SK-N-SH (cell line): ENCODE data around the gene PAMR1. TPM values are rescaled to one million over a fixed set of nuclear protein-coding genes. Genes with fewer than 3 reads are reported as not detected.

ENCODE experiments used
- CTCF ChIA-PET: fragments of 300-600, 350-600 bp; formaldehyde crosslinking; extraction: SDS; loops from one replicate; lab custom pipeline; 2021; lab: Yijun Ruan, JAX
- POLR2A ChIA-PET: fragments of 350-600 bp; sonication (Branson Sonifier 250); formaldehyde crosslinking; extraction: SDS; loops from one replicate; lab custom pipeline; 2020; ENCODE audit warnings: antibody characterized with exemption, inconsistent platforms; lab: Yijun Ruan, JAX
- DNase-seq: peaks from one replicate; pipeline ENCODE4 v3.0.0; 2012
- H2AFZ ChIP-seq: fragments of 200-600 bp; sonication (generic); 2 replicates; pipeline ENCODE4 v1.8.1; 2016; ENCODE audit warnings: antibody characterized with exemption, mild to moderate bottlenecking, low read depth
- H3F3A ChIP-seq: fragments of 200-600 bp; sonication (generic); replicated peaks from 2 replicates; pipeline ENCODE3; 2016; ENCODE audit warnings: antibody characterized with exemption, mild to moderate bottlenecking; ENCODE audit not compliant: insufficient read depth
- H3K27ac ChIP-seq, 2 experiments: fragments of 200-500 bp in 1 of 2; fragments of 200-600 bp in 1 of 2; sonication (Bioruptor generic) in 1 of 2; sonication (generic), shearing (Covaris generic) in 1 of 2; 2 replicates each; pipeline versions ENCODE4 v1.5.1 to v1.6.1; 2014 to 2016; ENCODE audit warnings: low read depth in 2 of 2, inconsistent platforms in 1 of 2, low read length in 1 of 2, mild to moderate bottlenecking in 1 of 2, mixed read lengths in 1 of 2
- H3K27me3 ChIP-seq: fragments of 200-600 bp; sonication (generic), shearing (Covaris generic); 2 replicates; pipeline ENCODE4 v1.6.1; 2016; ENCODE audit warnings: mixed run types; ENCODE audit not compliant: insufficient read depth
- H3K36me3 ChIP-seq, 2 experiments: fragments of 200-500 bp in 1 of 2; fragments of 200-600 bp in 1 of 2; sonication (Bioruptor generic) in 1 of 2; sonication (generic) in 1 of 2; replicated peaks in 1 of 2; 2 replicates each; pipeline versions ENCODE3 to v1.5.1; 2014 to 2016; ENCODE audit warnings: low read length in 1 of 2, mild to moderate bottlenecking in 1 of 2; ENCODE audit not compliant: insufficient read depth in 2 of 2, control insufficient read depth in 1 of 2
- H3K4me1 ChIP-seq, 2 experiments: fragments of 200-500 bp in 1 of 2; fragments of 200-600 bp in 1 of 2; sonication (Bioruptor generic) in 1 of 2; sonication (generic), shearing (Covaris generic) in 1 of 2; 2 replicates each; pipeline versions ENCODE4 v1.5.1 to v1.6.1; 2014 to 2016; ENCODE audit warnings: low read depth in 1 of 2, low read length in 1 of 2, mixed run types in 1 of 2; ENCODE audit not compliant: insufficient read depth in 2 of 2, control insufficient read depth in 1 of 2
- H3K4me2 ChIP-seq: fragments of 200-600 bp; sonication (generic), shearing (Covaris generic); 2 replicates; pipeline ENCODE4 v1.6.1; 2017; ENCODE audit warnings: mixed run types
- H3K4me3 ChIP-seq, 2 experiments: fragments of 200-500 bp in 1 of 2; fragments of 200-600 bp in 1 of 2; sonication (Bioruptor generic) in 1 of 2; sonication (generic), shearing (Covaris generic) in 1 of 2; 2 replicates each; pipeline versions ENCODE4 v1.5.1 to v1.8.1; 2014 to 2016; ENCODE audit warnings: low read depth in 2 of 2, inconsistent platforms in 1 of 2, low read length in 1 of 2, mild to moderate bottlenecking in 1 of 2, mixed read lengths in 1 of 2, moderate library complexity in 1 of 2
- H3K79me2 ChIP-seq: fragments of 200-600 bp; sonication (generic); 2 replicates; pipeline ENCODE4 v1.8.1; 2017; ENCODE audit warnings: mild to moderate bottlenecking; ENCODE audit not compliant: insufficient read depth
- H3K9ac ChIP-seq: fragments of 200-600 bp; sonication (generic); 2 replicates; pipeline ENCODE4 v1.6.1; 2017; ENCODE audit warnings: mixed run types
- H3K9me2 ChIP-seq: fragments of 200-600 bp; sonication (generic); 2 replicates; pipeline ENCODE4 v1.6.1; 2017; ENCODE audit warnings: mixed run types
- H3K9me3 ChIP-seq: fragments of 200-600 bp; sonication (generic); 2 replicates; pipeline ENCODE4 v1.6.1; 2017; ENCODE audit warnings: mixed run types, mild to moderate bottlenecking, moderate library complexity
- H4K20me1 ChIP-seq: fragments of 200-600 bp; sonication (generic); 2 replicates; pipeline ENCODE4 v1.6.1; 2017; ENCODE audit warnings: mild to moderate bottlenecking, mixed run types; ENCODE audit not compliant: insufficient read depth
- CHD2 ChIP-seq: fragments of 150-350 bp; IDR thresholded peaks from 2 replicates; pipeline ENCODE4 v1.6.1; 2018; ENCODE audit warnings: low read length; ENCODE audit not compliant: partially characterized antibody
- ELF1 ChIP-seq: IDR thresholded peaks from 2 replicates; pipeline ENCODE4 v1.4.0; 2012
- EP300 ChIP-seq, 2 experiments: IDR thresholded peaks; 2 replicates each; pipeline versions ENCODE4 v1.4.0 to v1.6.1; 2012; ENCODE audit warnings: borderline replicate concordance in 1 of 2, low read depth in 1 of 2, low read length in 1 of 2
- EZH2phosphoT487 ChIP-seq: fragments of 200-600 bp; sonication (generic); IDR thresholded peaks from 2 replicates; pipeline ENCODE4 v1.6.1; 2017; ENCODE audit warnings: low read depth, mixed run types, mild to moderate bottlenecking, antibody characterized with exemption, moderate library complexity, borderline replicate concordance
- FOXJ3 ChIP-seq: sonication (generic); formaldehyde crosslinking; IDR thresholded peaks from 2 replicates; pipeline ENCODE4 v1.5.1; 2020; ENCODE audit warnings: mild to moderate bottlenecking, missing genetic modification reagents
- JUND ChIP-seq: IDR thresholded peaks from 2 replicates; pipeline ENCODE4 v1.4.0; 2012
- MEF2A ChIP-seq: IDR thresholded peaks from 2 replicates; pipeline ENCODE4 v1.4.0; 2012; ENCODE audit warnings: low read depth, borderline replicate concordance
- MXI1 ChIP-seq: IDR thresholded peaks from 2 replicates; pipeline ENCODE4 v1.6.1; 2012; ENCODE audit warnings: mild to moderate bottlenecking, low read depth, low read length, improper control_type of control experiment
- NRF1 ChIP-seq: IDR thresholded peaks from 2 replicates; pipeline ENCODE4 v1.6.1; 2012; ENCODE audit warnings: low read depth, mild to moderate bottlenecking, low read length
- RXRA ChIP-seq: IDR thresholded peaks from 2 replicates; pipeline ENCODE4 v1.4.0; 2012; ENCODE audit warnings: low read depth, mild to moderate bottlenecking, borderline replicate concordance
- TAF1 ChIP-seq: IDR thresholded peaks from 2 replicates; pipeline ENCODE4 v1.6.1; 2012; ENCODE audit warnings: low read depth, mild to moderate bottlenecking, low read length, moderate library complexity, borderline replicate concordance
- TEAD4 ChIP-seq: IDR thresholded peaks from 2 replicates; pipeline ENCODE4 v1.4.0; 2012; ENCODE audit warnings: mild to moderate bottlenecking, borderline replicate concordance; ENCODE audit not compliant: insufficient read depth
- YY1 ChIP-seq: IDR thresholded peaks from 2 replicates; pipeline ENCODE4 v1.4.0; 2012; ENCODE audit warnings: low read depth, mild to moderate bottlenecking
- WGBS: methylation state at CpG from one replicate; pipeline ENCODE4 v1.1.6; 2017; ENCODE audit warnings: low lambda C conversion rate; 5-methylcytosine and 5-hydroxymethylcytosine counted together
- polyA plus RNA-seq, 3 experiments: library from polyadenylated mRNA; depleted of rRNA; stranded (reverse); fragments of >200 nt; gene quantifications; 2 replicates each; pipeline ENCODE4 v1.2.3, GENCODE V29; 2012
- TF ChIP-seq, protein P1 (sequence below): IDR thresholded peaks from 2 replicates; pipeline ENCODE4 v1.4.0; 2012; ENCODE audit warnings: low read depth, borderline replicate concordance
- TF ChIP-seq, protein P2 (sequence below): IDR thresholded peaks from 2 replicates; pipeline ENCODE4 v1.4.0; 2012; ENCODE audit warnings: low read depth
- TF ChIP-seq, protein P3 (sequence below): fragments of 150-350 bp; IDR thresholded peaks from 2 replicates; pipeline ENCODE4 v1.6.1; 2016; ENCODE audit warnings: mild to moderate bottlenecking, low read depth, low read length
- TF ChIP-seq, protein P4 (sequence below): IDR thresholded peaks from 2 replicates; pipeline ENCODE4 v1.4.0; 2012; ENCODE audit warnings: low read depth, borderline replicate concordance
- TF ChIP-seq, protein P5 (sequence below): IDR thresholded peaks from 2 replicates; pipeline ENCODE4 v1.6.1; 2012; ENCODE audit warnings: mild to moderate bottlenecking, low read depth, low read length, moderate library complexity
- TF ChIP-seq, protein P6 (sequence below): fragments of 150-350 bp; IDR thresholded peaks from 2 replicates; pipeline ENCODE4 v1.6.1; 2017; ENCODE audit warnings: antibody characterized with exemption, low read length, low read depth, borderline replicate concordance

The PAMR1 gene
- polyA plus RNA-seq, 1 of the 3 experiments (the other 2 are of a cell fraction) = 0.31 TPM

DNA sequence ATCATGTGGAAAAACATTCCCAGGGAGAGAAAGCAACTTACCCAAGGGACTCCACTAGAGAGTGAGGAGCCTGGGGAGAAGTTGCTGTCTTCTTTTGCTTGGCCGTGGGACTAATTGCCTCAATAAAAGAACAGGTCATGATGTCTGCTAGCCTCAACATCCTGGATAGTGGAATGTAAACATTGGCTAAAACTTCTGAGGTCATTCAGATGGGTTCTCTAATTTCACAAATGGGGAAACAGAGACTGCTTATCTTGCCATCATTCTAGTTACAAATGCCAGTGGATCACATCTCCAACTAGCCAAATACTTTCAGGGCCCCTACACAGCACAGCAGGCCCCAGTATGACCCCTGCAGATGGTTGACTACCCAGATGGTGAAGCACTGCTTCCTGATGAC lies 28.4 kb upstream of the PAMR1 start (continued):
- TF ChIP-seq, protein P1, sequence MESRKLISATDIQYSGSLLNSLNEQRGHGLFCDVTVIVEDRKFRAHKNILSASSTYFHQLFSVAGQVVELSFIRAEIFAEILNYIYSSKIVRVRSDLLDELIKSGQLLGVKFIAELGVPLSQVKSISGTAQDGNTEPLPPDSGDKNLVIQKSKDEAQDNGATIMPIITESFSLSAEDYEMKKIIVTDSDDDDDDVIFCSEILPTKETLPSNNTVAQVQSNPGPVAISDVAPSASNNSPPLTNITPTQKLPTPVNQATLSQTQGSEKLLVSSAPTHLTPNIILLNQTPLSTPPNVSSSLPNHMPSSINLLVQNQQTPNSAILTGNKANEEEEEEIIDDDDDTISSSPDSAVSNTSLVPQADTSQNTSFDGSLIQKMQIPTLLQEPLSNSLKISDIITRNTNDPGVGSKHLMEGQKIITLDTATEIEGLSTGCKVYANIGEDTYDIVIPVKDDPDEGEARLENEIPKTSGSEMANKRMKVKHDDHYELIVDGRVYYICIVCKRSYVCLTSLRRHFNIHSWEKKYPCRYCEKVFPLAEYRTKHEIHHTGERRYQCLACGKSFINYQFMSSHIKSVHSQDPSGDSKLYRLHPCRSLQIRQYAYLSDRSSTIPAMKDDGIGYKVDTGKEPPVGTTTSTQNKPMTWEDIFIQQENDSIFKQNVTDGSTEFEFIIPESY = no peak
- TF ChIP-seq RXRA = peak; percentile 87

DNA sequence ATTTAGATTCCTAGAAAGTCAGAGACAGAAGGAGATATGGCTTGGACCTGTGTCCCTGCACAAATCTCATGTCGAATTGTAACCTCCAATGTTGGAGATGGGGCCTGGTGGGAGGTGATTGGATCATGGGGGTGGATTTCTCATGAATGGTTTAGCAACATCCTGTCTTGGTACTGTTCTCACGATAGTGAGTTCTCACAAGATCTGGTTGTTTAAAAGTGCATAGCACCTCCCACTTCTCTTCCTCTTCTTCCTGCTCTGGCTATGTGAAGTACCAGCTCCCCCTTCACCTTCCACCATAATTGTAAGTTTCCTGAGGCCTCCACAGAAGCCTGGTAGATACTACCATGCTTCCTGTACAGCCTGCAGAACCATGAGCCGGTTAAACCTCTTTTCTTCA lies 27.6 kb upstream of the PAMR1 start:
- Histone ChIP-seq H3K9ac (no peak overlapping the region), H4K20me1 (no peaks in the 10 kb centered on the region), H3K27ac (no peak overlapping the region), H3K4me2 (no peak overlapping the region), H3K4me1 (peaks cover 4 to 43% of the 10 kb centered on the region in 2 experiments), H3K4me3 (no peak overlapping the region), H3K9me2 (no peaks in the 10 kb centered on the region), H2AFZ (no peak overlapping the region), H3K36me3 (no peaks in the 10 kb centered on the region), H3F3A (peaks cover 39% of the 10 kb centered on the region), H3K79me2 (no peaks in the 10 kb centered on the region), H3K9me3 (no peaks in the 10 kb centered on the region), H3K27me3 (no peaks in the 10 kb centered on the region)
- POLR2A ChIA-PET = no interaction called here
- WGBS = 65% methylated on average over 3 of the region's 3 CpGs
- CTCF ChIA-PET = no interaction called here
- TF ChIP-seq TEAD4 (no peak), MEF2A (no peak), EP300 (IDR thresholded peaks at IDR 0.05; ENCODE audit: borderline replicate concordance in 1 of 2, low read depth in 1 of 2, low read length in 1 of 2) (no peak), CHD2 (no peak), ELF1 (no peak), RXRA (no peak), NRF1 (no peak), EZH2phosphoT487 (no peak), YY1 (no peak), FOXJ3 (CRISPR knock-in tag) (no peak), JUND (no peak), MXI1 (no peak), TAF1 (no peak)
- TF ChIP-seq, protein P2, sequence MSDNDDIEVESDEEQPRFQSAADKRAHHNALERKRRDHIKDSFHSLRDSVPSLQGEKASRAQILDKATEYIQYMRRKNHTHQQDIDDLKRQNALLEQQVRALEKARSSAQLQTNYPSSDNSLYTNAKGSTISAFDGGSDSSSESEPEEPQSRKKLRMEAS = no peak
- TF ChIP-seq, protein P3, sequence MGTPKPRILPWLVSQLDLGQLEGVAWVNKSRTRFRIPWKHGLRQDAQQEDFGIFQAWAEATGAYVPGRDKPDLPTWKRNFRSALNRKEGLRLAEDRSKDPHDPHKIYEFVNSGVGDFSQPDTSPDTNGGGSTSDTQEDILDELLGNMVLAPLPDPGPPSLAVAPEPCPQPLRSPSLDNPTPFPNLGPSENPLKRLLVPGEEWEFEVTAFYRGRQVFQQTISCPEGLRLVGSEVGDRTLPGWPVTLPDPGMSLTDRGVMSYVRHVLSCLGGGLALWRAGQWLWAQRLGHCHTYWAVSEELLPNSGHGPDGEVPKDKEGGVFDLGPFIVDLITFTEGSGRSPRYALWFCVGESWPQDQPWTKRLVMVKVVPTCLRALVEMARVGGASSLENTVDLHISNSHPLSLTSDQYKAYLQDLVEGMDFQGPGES = no peak
- TF ChIP-seq, protein P4, sequence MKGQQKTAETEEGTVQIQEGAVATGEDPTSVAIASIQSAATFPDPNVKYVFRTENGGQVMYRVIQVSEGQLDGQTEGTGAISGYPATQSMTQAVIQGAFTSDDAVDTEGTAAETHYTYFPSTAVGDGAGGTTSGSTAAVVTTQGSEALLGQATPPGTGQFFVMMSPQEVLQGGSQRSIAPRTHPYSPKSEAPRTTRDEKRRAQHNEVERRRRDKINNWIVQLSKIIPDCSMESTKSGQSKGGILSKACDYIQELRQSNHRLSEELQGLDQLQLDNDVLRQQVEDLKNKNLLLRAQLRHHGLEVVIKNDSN = no peak
- TF ChIP-seq, protein P1 = no peak
- TF ChIP-seq, protein P5, sequence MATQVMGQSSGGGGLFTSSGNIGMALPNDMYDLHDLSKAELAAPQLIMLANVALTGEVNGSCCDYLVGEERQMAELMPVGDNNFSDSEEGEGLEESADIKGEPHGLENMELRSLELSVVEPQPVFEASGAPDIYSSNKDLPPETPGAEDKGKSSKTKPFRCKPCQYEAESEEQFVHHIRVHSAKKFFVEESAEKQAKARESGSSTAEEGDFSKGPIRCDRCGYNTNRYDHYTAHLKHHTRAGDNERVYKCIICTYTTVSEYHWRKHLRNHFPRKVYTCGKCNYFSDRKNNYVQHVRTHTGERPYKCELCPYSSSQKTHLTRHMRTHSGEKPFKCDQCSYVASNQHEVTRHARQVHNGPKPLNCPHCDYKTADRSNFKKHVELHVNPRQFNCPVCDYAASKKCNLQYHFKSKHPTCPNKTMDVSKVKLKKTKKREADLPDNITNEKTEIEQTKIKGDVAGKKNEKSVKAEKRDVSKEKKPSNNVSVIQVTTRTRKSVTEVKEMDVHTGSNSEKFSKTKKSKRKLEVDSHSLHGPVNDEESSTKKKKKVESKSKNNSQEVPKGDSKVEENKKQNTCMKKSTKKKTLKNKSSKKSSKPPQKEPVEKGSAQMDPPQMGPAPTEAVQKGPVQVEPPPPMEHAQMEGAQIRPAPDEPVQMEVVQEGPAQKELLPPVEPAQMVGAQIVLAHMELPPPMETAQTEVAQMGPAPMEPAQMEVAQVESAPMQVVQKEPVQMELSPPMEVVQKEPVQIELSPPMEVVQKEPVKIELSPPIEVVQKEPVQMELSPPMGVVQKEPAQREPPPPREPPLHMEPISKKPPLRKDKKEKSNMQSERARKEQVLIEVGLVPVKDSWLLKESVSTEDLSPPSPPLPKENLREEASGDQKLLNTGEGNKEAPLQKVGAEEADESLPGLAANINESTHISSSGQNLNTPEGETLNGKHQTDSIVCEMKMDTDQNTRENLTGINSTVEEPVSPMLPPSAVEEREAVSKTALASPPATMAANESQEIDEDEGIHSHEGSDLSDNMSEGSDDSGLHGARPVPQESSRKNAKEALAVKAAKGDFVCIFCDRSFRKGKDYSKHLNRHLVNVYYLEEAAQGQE = no peak
- TF ChIP-seq, protein P6, sequence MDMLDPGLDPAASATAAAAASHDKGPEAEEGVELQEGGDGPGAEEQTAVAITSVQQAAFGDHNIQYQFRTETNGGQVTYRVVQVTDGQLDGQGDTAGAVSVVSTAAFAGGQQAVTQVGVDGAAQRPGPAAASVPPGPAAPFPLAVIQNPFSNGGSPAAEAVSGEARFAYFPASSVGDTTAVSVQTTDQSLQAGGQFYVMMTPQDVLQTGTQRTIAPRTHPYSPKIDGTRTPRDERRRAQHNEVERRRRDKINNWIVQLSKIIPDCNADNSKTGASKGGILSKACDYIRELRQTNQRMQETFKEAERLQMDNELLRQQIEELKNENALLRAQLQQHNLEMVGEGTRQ = no peak
- no peak for DNase-seq
